Breast epithelium (tissue), 4 donors: Measurements from ENCODE around the gene RALGDS. TPM values are rescaled to one million over a fixed set of nuclear protein-coding genes. Genes with fewer than 3 reads are reported as not detected.

Source experiments
- DNase-seq, 2 donors: peaks; one replicate each; pipeline ENCODE4 v3.0.0-alpha.2; 2019; ENCODE audit warnings: low spot score in 2 of 2
- H3K27ac ChIP-seq, 2 donors: fragments of 200-600 bp; sonication (generic) in 1 of 2; one replicate each; pipeline ENCODE4 v1.5.1; 2016 to 2019; ENCODE audit warnings: mild to moderate bottlenecking in 1 of 2
- H3K27me3 ChIP-seq, 2 donors: fragments of 200-600 bp; sonication (generic) in 1 of 2; one replicate each; pipeline versions ENCODE4 v1.5.1 to v1.6.0; 2017 to 2019; ENCODE audit warnings: control low read depth in 1 of 2, mild to moderate bottlenecking in 1 of 2
- H3K36me3 ChIP-seq: fragments of 200-600 bp; one replicate; pipeline ENCODE4 v1.5.1; 2019
- H3K4me1 ChIP-seq, 2 donors: fragments of 200-600 bp; sonication (generic); one replicate each; pipeline ENCODE4 v1.5.1; 2016 to 2019; ENCODE audit warnings: control low read depth in 1 of 2
- H3K4me3 ChIP-seq, 3 donors: fragments of 200-600 bp; sonication (generic); 1 replicate in 2 of 3; 2 replicates in 1 of 3; pipeline ENCODE4 v1.5.1; 2016 to 2019; ENCODE audit warnings: mild to moderate bottlenecking in 3 of 3, moderate library complexity in 2 of 3
- H3K9me3 ChIP-seq, 2 donors: fragments of 200-600 bp; sonication (generic) in 1 of 2; one replicate each; pipeline ENCODE4 v1.5.1; 2016 to 2019; ENCODE audit warnings: control low read depth in 1 of 2
- CTCF ChIP-seq, 3 donors: fragments of 450-650 bp; IDR thresholded peaks; one replicate each; pipeline ENCODE4 v1.5.1; 2016 to 2017; ENCODE audit warnings: antibody characterized with exemption in 3 of 3, mild to moderate bottlenecking in 3 of 3, moderate library complexity in 3 of 3
- POLR2A ChIP-seq: fragments of 450-650 bp; IDR thresholded peaks from one replicate; pipeline ENCODE4 v1.6.1; 2016; ENCODE audit warnings: antibody characterized with exemption, mild to moderate bottlenecking, moderate library complexity
- POLR2AphosphoS5 ChIP-seq, 3 donors: sonication (generic); formaldehyde crosslinking; IDR thresholded peaks; one replicate each; pipeline ENCODE4 v1.6.1; 2017; ENCODE audit warnings: antibody characterized with exemption in 3 of 3
- intact Hi-C: fragments of 100-400 bp; cut with DNase I; formaldehyde crosslinking; loops from one replicate; pipeline ENCODE4 v1.15.1; 2023; ENCODE audit warnings: low total_unique reads
- total RNA-seq, 3 donors: library from RNA; depleted of rRNA; stranded (reverse); fragments of >200 nt; gene quantifications; one replicate each; pipeline ENCODE4 v1.1.0, GENCODE V29; 2016

RALGDS gene
- total RNA-seq, 3 donors from 2014 or later = 52.0 to 94.1 (median 79.3) TPM

GRCh38 chr9:133167096-133167730 is 46.2 kb upstream of the RALGDS start:
- H3K36me3 ChIP-seq = no peaks in the 10 kb centered on the region
- peaks cover 0 to 6% of the 10 kb centered on the region in 2 donors for H3K4me1 ChIP-seq
- H3K9me3 ChIP-seq = no peaks in the 10 kb centered on the region
- H3K27me3 ChIP-seq = peaks cover 0 to 14% of the 10 kb centered on the region in 2 donors
- DNase-seq = no peak
- intact Hi-C loops = no loop called here
- no peak overlapping the region for H3K4me3 ChIP-seq
- TF ChIP-seq POLR2A = no peak
- no peak for TF ChIP-seq POLR2AphosphoS5 (IDR thresholded peaks at IDR 0.05)
- no peak for TF ChIP-seq CTCF (IDR thresholded peaks at IDR 0.05)
- no peak overlapping the region for H3K27ac ChIP-seq

- TF ChIP-seq POLR2A (no peak), CTCF (IDR thresholded peaks at IDR 0.05) (no peak), POLR2AphosphoS5 (IDR thresholded peaks at IDR 0.05) (no peak)
- intact Hi-C loops = no loop called here
- H3K36me3 ChIP-seq = no peaks in the 10 kb centered on the region
- H3K27me3 ChIP-seq = peaks cover 0 to 9% of the 10 kb centered on the region in 2 donors
- H3K27ac ChIP-seq = no peak overlapping the region
- peaks cover 0 to 6% of the 10 kb centered on the region in 2 donors for H3K4me1 ChIP-seq
- no peaks in the 10 kb centered on the region for H3K9me3 ChIP-seq
- no peak for DNase-seq
- H3K4me3 ChIP-seq = no peak overlapping the region
Measured at GRCh38 chr9:133166392-133166791, 45.4 kb upstream of the RALGDS start.

GRCh38 chr9:133165452-133165730 is 44.4 kb upstream of the RALGDS start:
- Histone ChIP-seq H3K4me1 (peaks cover 0 to 6% of the 10 kb centered on the region in 2 donors), H3K36me3 (no peaks in the 10 kb centered on the region), H3K27me3 (no peaks in the 10 kb centered on the region), H3K4me3 (no peak overlapping the region), H3K9me3 (no peaks in the 10 kb centered on the region), H3K27ac (no peak overlapping the region)
- TF ChIP-seq POLR2AphosphoS5 (IDR thresholded peaks at IDR 0.05) (no peak), CTCF (IDR thresholded peaks at IDR 0.05) (no peak), POLR2A (no peak)
- no peak for DNase-seq
- intact Hi-C loops = no loop called here

GRCh38 chr9:133164191-133164590 is 43.2 kb upstream of the RALGDS start:
- no peaks in the 10 kb centered on the region for H3K36me3 ChIP-seq
- no peaks in the 10 kb centered on the region for H3K27me3 ChIP-seq
- DNase-seq = peak in 1 of 2 donors; percentile 46
- H3K27ac ChIP-seq = peak overlapping the region; percentile 55 to 80
- H3K9me3 ChIP-seq = no peaks in the 10 kb centered on the region
- intact Hi-C loops = no loop called here
- peaks cover 0 to 6% of the 10 kb centered on the region in 2 donors for H3K4me1 ChIP-seq
- peak overlapping the region; percentile 74 to 92 (median 76) for H3K4me3 ChIP-seq
- TF ChIP-seq POLR2A (no peak), CTCF (IDR thresholded peaks at IDR 0.05) (no peak), POLR2AphosphoS5 (IDR thresholded peaks at IDR 0.05) (no peak)

GRCh38 chr9:133163504-133164172 is 42.6 kb upstream of the RALGDS start, which contains the start of gene GBGT1:
Gene GBGT1 (minus strand): TSS chr9:133163914. CDS start chr9:133162412, 1,502 bp downstream.
- peak within 1 kb of the TSS; percentile 74 to 92 (median 76) for H3K4me3 ChIP-seq
- no peaks in the 10 kb centered on the region for H3K27me3 ChIP-seq
- H3K9me3 ChIP-seq = no peaks in the 10 kb centered on the region
- intact Hi-C loops = no loop called here
- peak within 1 kb of the TSS; percentile 55 to 80 for H3K27ac ChIP-seq
- H3K36me3 ChIP-seq = no peaks in the 10 kb centered on the region
- TF ChIP-seq POLR2AphosphoS5 (IDR thresholded peaks at IDR 0.05) = peak in 1 of 3 donors; percentile 17
- TF ChIP-seq CTCF (IDR thresholded peaks at IDR 0.05) = no peak
- no peak for DNase-seq
- H3K4me1 ChIP-seq = peaks cover 0 to 6% of the 10 kb centered on the region in 2 donors
